IMR-90 (cell line): Measurements from ENCODE around the gene MR1. TPM values are rescaled to one million over a fixed set of nuclear protein-coding genes. Genes with fewer than 3 reads are reported as not detected.

ENCODE experiments used
- ATAC-seq: fragments of 200-7000 bp; cut with Tn5 transposase; 2 replicates; pipeline ENCODE4 v1.9.1; 2020; ENCODE audit warnings: low read depth, mild to moderate bottlenecking, moderate library complexity
- BruUV-seq: library from RNA; stranded (reverse); fragments of 400-500 nt; replicated peaks from 2 replicates; lab custom pipeline; 2021; lab: Mats Ljungman, UMichigan
- CTCF ChIA-PET: fragments of 300-600 bp; formaldehyde crosslinking; extraction: SDS; loops from one replicate; lab custom pipeline; 2021; ENCODE audit warnings: antibody characterized with exemption; lab: Yijun Ruan, JAX
- POLR2A ChIA-PET: fragments of 300-600 bp; sonication (Branson Sonifier 250); formaldehyde crosslinking; loops from one replicate; lab custom pipeline; 2022; ENCODE audit warnings: antibody characterized with exemption; ENCODE audit not compliant: unreplicated experiment; lab: Charles Lee
- DNase-seq: peaks from one replicate; pipeline ENCODE4 v3.0.0; 2013
- H2AFZ ChIP-seq: replicated peaks from 2 replicates; pipeline ENCODE3; 2013; ENCODE audit warnings: low read length, mild to moderate bottlenecking; ENCODE audit not compliant: poor library complexity
- H2AK5ac ChIP-seq: 2 replicates; pipeline ENCODE4 v1.6.1; 2013; ENCODE audit warnings: low read depth, low read length, inconsistent platforms
- H2AK9ac ChIP-seq: replicated peaks from 2 replicates; pipeline ENCODE3; 2013; ENCODE audit warnings: mild to moderate bottlenecking, low read depth, low read length, moderate library complexity; ENCODE audit not compliant: poor library complexity
- H2BK120ac ChIP-seq: 2 replicates; pipeline ENCODE4 v1.6.1; 2013; ENCODE audit warnings: low read depth, low read length, inconsistent platforms
- H2BK15ac ChIP-seq: 3 replicates; pipeline ENCODE4 v1.6.1; 2013; ENCODE audit warnings: low read depth, low read length, inconsistent platforms
- H2BK20ac ChIP-seq: 2 replicates; pipeline ENCODE4 v1.6.1; 2013; ENCODE audit warnings: low read depth, mild to moderate bottlenecking, inconsistent platforms, low read length, moderate library complexity
- H2BK5ac ChIP-seq: 2 replicates; pipeline ENCODE4 v1.6.1; 2013; ENCODE audit warnings: mild to moderate bottlenecking, low read depth, low read length, inconsistent platforms; ENCODE audit not compliant: poor library complexity, severe bottlenecking
- H3K14ac ChIP-seq: replicated peaks from 2 replicates; pipeline ENCODE4 v1.6.1; 2013; ENCODE audit warnings: low read depth, low read length, inconsistent platforms
- H3K18ac ChIP-seq: 2 replicates; pipeline ENCODE4 v1.6.1; 2013; ENCODE audit warnings: low read depth, low read length, control low read depth
- H3K23ac ChIP-seq: 2 replicates; pipeline ENCODE4 v1.6.1; 2013; ENCODE audit warnings: low read depth, low read length, inconsistent platforms
- H3K27ac ChIP-seq: 2 replicates; pipeline ENCODE4 v1.5.1; 2013; ENCODE audit warnings: mild to moderate bottlenecking, control low read depth, low read length; ENCODE audit not compliant: insufficient read depth
- H3K27me3 ChIP-seq: 2 replicates; pipeline ENCODE4 v1.6.1; 2013; ENCODE audit warnings: low read length; ENCODE audit not compliant: control insufficient read depth, insufficient read depth
- H3K36me3 ChIP-seq: 2 replicates; pipeline ENCODE4 v1.6.1; 2013; ENCODE audit warnings: low read length, mixed read lengths; ENCODE audit not compliant: control insufficient read depth, insufficient read depth
- H3K4ac ChIP-seq: 2 replicates; pipeline ENCODE4 v1.6.1; 2013; ENCODE audit warnings: low read depth, low read length, inconsistent platforms
- H3K4me1 ChIP-seq: 2 replicates; pipeline ENCODE4 v1.6.1; 2013; ENCODE audit warnings: low read length, mixed read lengths; ENCODE audit not compliant: control insufficient read depth, insufficient read depth
- H3K4me2 ChIP-seq: 2 replicates; pipeline ENCODE4 v1.6.1; 2013; ENCODE audit warnings: low read depth, mild to moderate bottlenecking, control low read depth, low read length, moderate library complexity
- H3K4me3 ChIP-seq: 2 replicates; pipeline ENCODE4 v1.5.1; 2013; ENCODE audit warnings: low read depth, mild to moderate bottlenecking, control low read depth, low read length, moderate library complexity; ENCODE audit not compliant: insufficient read depth
- H3K56ac ChIP-seq: 2 replicates; pipeline ENCODE4 v1.6.1; 2013; ENCODE audit warnings: low read length, inconsistent platforms; ENCODE audit not compliant: insufficient read depth; ENCODE audit errors: extremely low read depth
- H3K79me1 ChIP-seq, 2 experiments: 2 replicates each; pipeline ENCODE4 v1.6.1; 2013; ENCODE audit warnings: low read length in 2 of 2, inconsistent platforms in 1 of 2, low read depth in 1 of 2
- H3K9ac ChIP-seq: 2 replicates; pipeline ENCODE4 v1.6.1; 2013; ENCODE audit warnings: low read depth, low read length, control low read depth
- H3K9me1 ChIP-seq: 2 replicates; pipeline ENCODE4 v1.6.1; 2013; ENCODE audit warnings: low read length, inconsistent platforms; ENCODE audit not compliant: insufficient read depth
- H3K9me3 ChIP-seq: 2 replicates; pipeline ENCODE4 v1.6.1; 2013; ENCODE audit warnings: low read length; ENCODE audit not compliant: control insufficient read depth, insufficient read depth
- H4K20me1 ChIP-seq: 2 replicates; pipeline ENCODE4 v1.6.1; 2013; ENCODE audit warnings: low read length, inconsistent platforms; ENCODE audit not compliant: insufficient read depth
- H4K5ac ChIP-seq: 2 replicates; pipeline ENCODE4 v1.6.1; 2013; ENCODE audit warnings: mild to moderate bottlenecking, low read depth, low read length, control low read depth
- H4K8ac ChIP-seq, 2 experiments: 2 replicates each; pipeline ENCODE4 v1.6.1; 2013; ENCODE audit warnings: low read depth in 2 of 2, low read length in 2 of 2, control low read depth in 1 of 2, inconsistent platforms in 1 of 2
- H4K91ac ChIP-seq: 2 replicates; pipeline ENCODE4 v1.6.1; 2013; ENCODE audit warnings: low read depth, low read length, inconsistent platforms; ENCODE audit not compliant: insufficient read depth
- BHLHE40 ChIP-seq: fragments of 150-350 bp; IDR thresholded peaks from 2 replicates; pipeline ENCODE4 v1.6.1; 2016; ENCODE audit warnings: mild to moderate bottlenecking, low read depth, low read length
- CEBPB ChIP-seq: IDR thresholded peaks from 2 replicates; pipeline ENCODE4 v1.6.1; 2012; ENCODE audit warnings: low read depth, low read length, improper control_type of control experiment
- CHD1 ChIP-seq: IDR thresholded peaks from 2 replicates; pipeline ENCODE4 v1.6.1; 2012; ENCODE audit warnings: low read depth, low read length, improper control_type of control experiment
- FOS ChIP-seq: fragments of 150-350 bp; IDR thresholded peaks from 2 replicates; pipeline ENCODE4 v1.6.1; 2016; ENCODE audit warnings: low read depth, low read length
- MAFK ChIP-seq: IDR thresholded peaks from 2 replicates; pipeline ENCODE4 v1.6.1; 2012; ENCODE audit warnings: low read depth, low read length, improper control_type of control experiment
- MAZ ChIP-seq: IDR thresholded peaks from 2 replicates; pipeline ENCODE4 v1.6.1; 2012; ENCODE audit warnings: low read depth, mild to moderate bottlenecking, low read length, improper control_type of control experiment, moderate library complexity, borderline replicate concordance
- MXI1 ChIP-seq: IDR thresholded peaks from 2 replicates; pipeline ENCODE4 v1.6.1; 2012; ENCODE audit warnings: low read depth, mild to moderate bottlenecking, low read length, moderate library complexity, borderline replicate concordance
- NFE2L2 ChIP-seq: fragments of 150-350 bp; IDR thresholded peaks from 2 replicates; pipeline ENCODE4 v1.6.1; 2016; ENCODE audit warnings: low read depth, mild to moderate bottlenecking, low read length
- POLR2A ChIP-seq: IDR thresholded peaks from 2 replicates; pipeline ENCODE4 v1.6.1; 2012; ENCODE audit warnings: mild to moderate bottlenecking, low read depth, low read length
- RAD21 ChIP-seq: IDR thresholded peaks from 2 replicates; pipeline ENCODE4 v1.6.1; 2012; ENCODE audit warnings: low read length, improper control_type of control experiment
- RFX5 ChIP-seq: IDR thresholded peaks from 2 replicates; pipeline ENCODE4 v1.8.0; 2012; ENCODE audit warnings: low read depth, mild to moderate bottlenecking, low read length, moderate library complexity
- SMC3 ChIP-seq: fragments of 150-350 bp; IDR thresholded peaks from 2 replicates; pipeline ENCODE4 v1.6.1; 2016; ENCODE audit warnings: low read depth, mild to moderate bottlenecking, antibody characterized with exemption, low read length, moderate library complexity
- WGBS, 2 experiments: methylation state at CpG; one replicate each; pipeline versions ENCODE4 v1.1.5 to v1.1.7; 2013; ENCODE audit warnings: missing lambda C conversion rate in 2 of 2; ENCODE audit not compliant: insufficient read length in 1 of 2; ENCODE audit errors: extremely low coverage in 2 of 2; 5-methylcytosine and 5-hydroxymethylcytosine counted together
- dilution Hi-C: fragments of 300-500 bp; cut with HindIII; formaldehyde crosslinking; loops from one replicate; pipeline ENCODE4 v1.14.3; 2018; ENCODE audit warnings: low sequenced_read_pairs; ENCODE audit not compliant: unreplicated experiment
- in situ Hi-C: fragments of 300-500 bp; cut with MboI; formaldehyde crosslinking; loops from 3 replicates; pipeline ENCODE4 v1.14.3; 2019; ENCODE audit warnings: low sequenced_read_pairs, inconsistent platforms, mixed read lengths
- intact Hi-C: fragments of 100-400 bp; cut with micrococcal nuclease; formaldehyde crosslinking; loops from 2 replicates; pipeline ENCODE4 v1.10.0; 2022
- polyA plus RNA-seq, 3 experiments: library from polyadenylated mRNA; depleted of rRNA; stranded (reverse); fragments of >200 nt; gene quantifications; 2 replicates each; pipeline ENCODE4 v1.2.3, GENCODE V29; 2012; ENCODE audit warnings: low replicate concordance in 1 of 3
- total RNA-seq: library from RNA; depleted of rRNA; stranded (reverse); fragments of >200 nt; gene quantifications from 2 replicates; pipeline ENCODE4 v1.2.3, GENCODE V29; 2012
- TF ChIP-seq, protein P1 (sequence below): fragments of 150-350 bp; IDR thresholded peaks from 2 replicates; pipeline ENCODE4 v1.6.1; 2016; ENCODE audit warnings: low read depth, mild to moderate bottlenecking, low read length, moderate library complexity, borderline replicate concordance
- TF ChIP-seq, protein P2 (sequence below): fragments of 150-350 bp; IDR thresholded peaks from 2 replicates; pipeline ENCODE4 v1.6.1; 2017; ENCODE audit warnings: mild to moderate bottlenecking, antibody characterized with exemption, low read length, low read depth
- TF ChIP-seq, protein P3 (sequence below): conservative IDR thresholded peaks from 2 replicates; pipeline ENCODE4 v1.5.1; 2012; ENCODE audit warnings: mild to moderate bottlenecking, low read depth, low read length, improper control_type of control experiment

The MR1 gene
- total and polyA plus RNA-seq, 2 of the 4 experiments (the other 2 are of a cell fraction), result 6.0 to 6.1 TPM

DNA sequence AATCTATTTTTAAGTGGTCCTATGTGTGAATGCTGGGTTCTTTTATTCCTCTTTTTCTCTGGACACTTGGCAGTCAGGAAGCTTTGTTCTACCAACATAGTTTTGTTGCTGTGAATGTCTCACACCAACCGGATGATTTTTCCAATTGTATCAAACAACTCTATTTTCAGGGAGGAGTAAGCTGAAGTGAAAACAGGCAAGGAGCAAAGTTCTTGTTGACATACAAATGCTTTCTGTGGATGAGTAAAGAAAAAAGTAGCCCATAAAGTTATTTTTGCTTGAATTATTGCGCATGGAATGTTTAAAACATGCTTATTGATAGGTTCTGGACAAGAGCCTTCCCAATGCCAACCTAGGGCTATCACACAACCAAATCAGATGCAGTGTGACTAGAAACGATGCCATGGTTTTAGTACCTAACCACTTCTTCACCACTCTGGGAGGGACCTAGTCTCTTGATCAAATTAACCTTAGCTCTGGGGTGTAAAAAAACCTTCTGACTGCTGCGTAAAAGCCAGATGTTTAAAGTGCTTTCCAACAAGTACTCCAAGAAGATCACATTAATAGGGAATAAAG is 59.2 kb downstream of the MR1 start:
- no peak overlapping the region for H2BK120ac ChIP-seq
- peaks cover 20% of the 10 kb centered on the region for H3K4me1 ChIP-seq
- H3K23ac ChIP-seq, result peak overlapping the region; percentile 35; the same call in 1 of the 2 replicates
- H3K4ac ChIP-seq, result no peak overlapping the region
- peak overlapping the region; percentile 34; the same call in 1 of the 2 replicates for H3K4me2 ChIP-seq
- no peak overlapping the region for H2AFZ ChIP-seq
- no peaks in the 10 kb centered on the region for H3K27me3 ChIP-seq
- intact Hi-C loops (loop anchor here (5.0 kb wide), 2 partner anchors 71 to 211 kb away; partner anchors contain the start of gene STX6), in situ Hi-C loops (no loop called here), dilution Hi-C loops (no loop called here)
- no peak overlapping the region for H3K9ac ChIP-seq
- WGBS, 2 experiments, result no CpG with 5 or more reads among the region's 4 CpGs
- no peak overlapping the region for H2AK9ac ChIP-seq
- no peak overlapping the region for H3K56ac ChIP-seq
- no peak overlapping the region for H3K18ac ChIP-seq
- no peak overlapping the region for H4K8ac ChIP-seq
- H4K5ac ChIP-seq, result no peak overlapping the region
- no peak overlapping the region for H2AK5ac ChIP-seq
- no peaks in the 10 kb centered on the region for H3K9me3 ChIP-seq
- ATAC-seq, result no peak
- no peak overlapping the region for H2BK15ac ChIP-seq
- peaks cover 64% of the 10 kb centered on the region for H4K20me1 ChIP-seq
- H3K79me1 ChIP-seq, result peaks cover 8 to 48% of the 10 kb centered on the region in 2 experiments; a peak in 3 of 4 replicates
- no peak overlapping the region for H3K4me3 ChIP-seq
- no TSS peak for BruUV-seq
- H3K14ac ChIP-seq, result peak overlapping the region; percentile 1; the same call in 1 of the 2 replicates
- H3K27ac ChIP-seq, result no peak overlapping the region
- H4K91ac ChIP-seq, result no peak overlapping the region
- ChIA-PET POLR2A (interaction anchor here (1.0 to 1.5 kb wide), 3 partner anchors 43 to 49 kb away, joined by 3 to 6 read pairs (median 4); no protein-coding TSS in a partner anchor), CTCF (interaction anchor here (0.5 to 2.1 kb wide), 2 partner anchors 41 to 49 kb away, joined by 4 to 14 read pairs; no protein-coding TSS in a partner anchor)
- peaks cover 3% of the 10 kb centered on the region; the same call in 1 of the 2 replicates for H3K36me3 ChIP-seq
- H3K9me1 ChIP-seq, result peaks cover 13% of the 10 kb centered on the region; the same call in 1 of the 2 replicates
- no peak overlapping the region for H2BK20ac ChIP-seq
- no peak for DNase-seq
- H2BK5ac ChIP-seq, result no peak overlapping the region
- no peak for TF ChIP-seq SMC3
- no peak for TF ChIP-seq CEBPB
- TF ChIP-seq BHLHE40, result no peak
- TF ChIP-seq MAZ, result no peak
- no peak for TF ChIP-seq NFE2L2
- TF ChIP-seq CHD1, result no peak
- no peak for TF ChIP-seq RAD21
- TF ChIP-seq, protein P1, sequence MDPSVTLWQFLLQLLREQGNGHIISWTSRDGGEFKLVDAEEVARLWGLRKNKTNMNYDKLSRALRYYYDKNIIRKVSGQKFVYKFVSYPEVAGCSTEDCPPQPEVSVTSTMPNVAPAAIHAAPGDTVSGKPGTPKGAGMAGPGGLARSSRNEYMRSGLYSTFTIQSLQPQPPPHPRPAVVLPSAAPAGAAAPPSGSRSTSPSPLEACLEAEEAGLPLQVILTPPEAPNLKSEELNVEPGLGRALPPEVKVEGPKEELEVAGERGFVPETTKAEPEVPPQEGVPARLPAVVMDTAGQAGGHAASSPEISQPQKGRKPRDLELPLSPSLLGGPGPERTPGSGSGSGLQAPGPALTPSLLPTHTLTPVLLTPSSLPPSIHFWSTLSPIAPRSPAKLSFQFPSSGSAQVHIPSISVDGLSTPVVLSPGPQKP, result no peak
- TF ChIP-seq, protein P2, sequence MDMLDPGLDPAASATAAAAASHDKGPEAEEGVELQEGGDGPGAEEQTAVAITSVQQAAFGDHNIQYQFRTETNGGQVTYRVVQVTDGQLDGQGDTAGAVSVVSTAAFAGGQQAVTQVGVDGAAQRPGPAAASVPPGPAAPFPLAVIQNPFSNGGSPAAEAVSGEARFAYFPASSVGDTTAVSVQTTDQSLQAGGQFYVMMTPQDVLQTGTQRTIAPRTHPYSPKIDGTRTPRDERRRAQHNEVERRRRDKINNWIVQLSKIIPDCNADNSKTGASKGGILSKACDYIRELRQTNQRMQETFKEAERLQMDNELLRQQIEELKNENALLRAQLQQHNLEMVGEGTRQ, result no peak
- TF ChIP-seq FOS, result no peak
- TF ChIP-seq POLR2A, result no peak
- TF ChIP-seq, protein P3, sequence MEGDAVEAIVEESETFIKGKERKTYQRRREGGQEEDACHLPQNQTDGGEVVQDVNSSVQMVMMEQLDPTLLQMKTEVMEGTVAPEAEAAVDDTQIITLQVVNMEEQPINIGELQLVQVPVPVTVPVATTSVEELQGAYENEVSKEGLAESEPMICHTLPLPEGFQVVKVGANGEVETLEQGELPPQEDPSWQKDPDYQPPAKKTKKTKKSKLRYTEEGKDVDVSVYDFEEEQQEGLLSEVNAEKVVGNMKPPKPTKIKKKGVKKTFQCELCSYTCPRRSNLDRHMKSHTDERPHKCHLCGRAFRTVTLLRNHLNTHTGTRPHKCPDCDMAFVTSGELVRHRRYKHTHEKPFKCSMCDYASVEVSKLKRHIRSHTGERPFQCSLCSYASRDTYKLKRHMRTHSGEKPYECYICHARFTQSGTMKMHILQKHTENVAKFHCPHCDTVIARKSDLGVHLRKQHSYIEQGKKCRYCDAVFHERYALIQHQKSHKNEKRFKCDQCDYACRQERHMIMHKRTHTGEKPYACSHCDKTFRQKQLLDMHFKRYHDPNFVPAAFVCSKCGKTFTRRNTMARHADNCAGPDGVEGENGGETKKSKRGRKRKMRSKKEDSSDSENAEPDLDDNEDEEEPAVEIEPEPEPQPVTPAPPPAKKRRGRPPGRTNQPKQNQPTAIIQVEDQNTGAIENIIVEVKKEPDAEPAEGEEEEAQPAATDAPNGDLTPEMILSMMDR, result no peak
- no peak for TF ChIP-seq MXI1
- TF ChIP-seq MAFK, result no peak
- TF ChIP-seq RFX5, result no peak
